Activated naive CD8-positive, alpha-beta T cell treated with anti-CD3 and anti-CD28 coated beads for 36 hours (primary cell): ENCODE data around the gene PTH1R. TPM values are rescaled to one million over a fixed set of nuclear protein-coding genes. Genes with fewer than 3 reads are reported as not detected.
"Not testable (repeated sequence)": the region's sequence is repeated elsewhere in the genome, so short reads cannot be mapped to it uniquely, and the experiment has no call there.

Source experiments
- DNase-seq: peaks from one replicate; pipeline ENCODE4 v3.0.0; 2021
- H3K27ac Mint-ChIP-seq: one replicate; pipeline ENCODE4 v1.8.0; 2022; ENCODE audit warnings: mild to moderate bottlenecking, moderate library complexity, mixed read lengths
- H3K27me3 Mint-ChIP-seq: one replicate; pipeline ENCODE4 v1.8.0; 2022; ENCODE audit warnings: mild to moderate bottlenecking, mixed read lengths
- H3K36me3 Mint-ChIP-seq: one replicate; pipeline ENCODE4 v1.8.0; 2021; ENCODE audit warnings: mild to moderate bottlenecking, mixed read lengths
- H3K4me1 Mint-ChIP-seq: one replicate; pipeline ENCODE4 v1.8.0; 2021; ENCODE audit warnings: mixed read lengths
- H3K4me3 Mint-ChIP-seq: one replicate; pipeline ENCODE4 v1.8.0; 2022; ENCODE audit warnings: mild to moderate bottlenecking, moderate library complexity, mixed read lengths
- H3K9me3 Mint-ChIP-seq: one replicate; pipeline ENCODE4 v1.8.0; 2022; ENCODE audit warnings: mixed read lengths
- total RNA-seq, 2 experiments: library from RNA; stranded (reverse); gene quantifications; one replicate each; pipeline ENCODE4 v1.2.3, GENCODE V29; 2021

PTH1R gene
- total RNA-seq, 2 experiments from 2014 or later, result not detected

DNA sequence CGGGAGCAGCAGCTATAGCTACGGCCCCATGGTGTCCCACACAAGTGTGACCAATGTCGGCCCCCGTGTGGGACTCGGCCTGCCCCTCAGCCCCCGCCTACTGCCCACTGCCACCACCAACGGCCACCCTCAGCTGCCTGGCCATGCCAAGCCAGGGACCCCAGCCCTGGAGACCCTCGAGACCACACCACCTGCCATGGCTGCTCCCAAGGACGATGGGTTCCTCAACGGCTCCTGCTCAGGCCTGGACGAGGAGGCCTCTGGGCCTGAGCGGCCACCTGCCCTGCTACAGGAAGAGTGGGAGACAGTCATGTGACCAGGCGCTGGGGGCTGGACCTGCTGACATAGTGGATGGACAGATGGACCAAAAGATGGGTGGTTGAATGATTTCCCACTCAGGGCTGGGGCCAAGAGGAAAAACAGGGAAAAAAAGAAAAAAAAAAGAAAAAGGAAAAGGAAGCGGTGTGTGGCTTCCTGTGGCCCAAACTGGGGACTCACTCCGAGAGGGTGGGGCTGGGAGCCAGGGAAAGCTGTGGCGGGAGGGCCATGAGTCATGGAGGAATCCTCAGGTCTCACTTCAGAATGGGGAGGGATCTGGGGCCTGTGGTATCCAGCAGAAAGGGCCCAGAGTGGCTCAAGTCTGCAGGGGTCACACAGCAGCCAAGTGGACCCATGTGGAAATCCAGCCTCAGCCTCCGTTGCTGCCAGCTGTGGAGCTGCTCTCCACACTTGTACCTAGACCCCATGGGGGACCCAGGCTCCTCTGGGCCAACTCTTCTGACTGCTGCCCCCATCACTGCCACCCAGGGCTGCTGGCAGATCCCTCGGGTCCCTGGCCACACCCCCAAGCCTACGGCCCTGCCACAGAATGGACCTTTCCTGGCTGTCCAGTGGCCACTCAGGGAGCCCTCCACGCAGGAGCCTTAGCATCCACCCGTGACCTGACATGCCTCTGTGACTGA is 26.1 kb downstream of the PTH1R start:
- no peaks in the 10 kb centered on the region for H3K4me1 Mint-ChIP-seq
- H3K9me3 Mint-ChIP-seq, result no peaks in the 10 kb centered on the region
- DNase-seq, result no peak
- peaks cover 8% of the 10 kb centered on the region for H3K27me3 Mint-ChIP-seq
- H3K36me3 Mint-ChIP-seq, result no peaks in the 10 kb centered on the region
- H3K27ac Mint-ChIP-seq, result no peak overlapping the region
- H3K4me3 Mint-ChIP-seq, result no peak overlapping the region

GRCh38 chr3:46904303-46905212 is 27.0 kb downstream of the PTH1R start:
- H3K4me3 Mint-ChIP-seq, result no peak overlapping the region
- H3K9me3 Mint-ChIP-seq, result no peaks in the 10 kb centered on the region
- peaks cover 4% of the 10 kb centered on the region for H3K4me1 Mint-ChIP-seq
- H3K27me3 Mint-ChIP-seq, result no peaks in the 10 kb centered on the region
- no peak for DNase-seq
- no peak overlapping the region for H3K27ac Mint-ChIP-seq
- no peaks in the 10 kb centered on the region for H3K36me3 Mint-ChIP-seq

- no peak for DNase-seq
- Mint-ChIP-seq H3K4me3 (no peak overlapping the region), H3K36me3 (no peaks in the 10 kb centered on the region), H3K9me3 (no peaks in the 10 kb centered on the region), H3K27me3 (no peaks in the 10 kb centered on the region), H3K27ac (no peak overlapping the region), H3K4me1 (peaks cover 4% of the 10 kb centered on the region)
Observed at GRCh38 chr3:46905213-46905560, 27.7 kb downstream of the PTH1R start.

- Mint-ChIP-seq H3K27me3 (no peaks in the 10 kb centered on the region), H3K9me3 (no peaks in the 10 kb centered on the region), H3K4me1 (peaks cover 4% of the 10 kb centered on the region), H3K36me3 (no peaks in the 10 kb centered on the region), H3K27ac (no peak overlapping the region), H3K4me3 (no peak overlapping the region)
- DNase-seq, result no peak
Observed at GRCh38 chr3:46905661-46906451, 28.3 kb downstream of the PTH1R start.

DNA sequence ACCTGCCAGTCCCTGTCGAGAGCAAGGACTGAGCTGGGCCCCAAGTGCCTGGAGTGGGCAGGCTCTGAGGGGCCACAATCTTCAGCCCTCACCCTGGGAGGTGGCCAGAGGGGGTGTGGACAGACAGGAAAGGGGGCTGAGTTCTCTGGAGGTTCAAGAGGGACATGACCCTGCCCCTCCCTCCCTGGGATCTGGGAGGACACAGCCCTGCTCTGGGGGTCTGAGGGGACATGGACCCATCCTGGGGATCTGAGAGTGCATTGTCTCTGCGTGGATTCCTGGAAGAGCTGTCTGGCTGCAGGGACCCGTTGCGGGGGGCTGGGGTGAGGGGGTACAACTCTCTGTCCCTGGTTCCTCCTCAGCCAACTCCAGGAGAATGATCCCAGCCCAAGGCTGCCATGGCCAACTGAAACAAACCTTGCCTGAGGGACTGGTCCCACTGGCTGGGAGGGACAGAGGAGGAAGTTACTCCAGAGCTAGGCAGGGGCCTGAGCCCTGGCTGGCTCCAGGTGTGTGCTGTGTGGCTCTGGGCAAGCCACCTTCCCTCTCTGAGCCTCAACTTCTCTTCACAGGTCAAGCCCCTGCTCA is 29.0 kb downstream of the PTH1R start:
- Mint-ChIP-seq H3K4me1 (peaks cover 4% of the 10 kb centered on the region), H3K27ac (no peak overlapping the region), H3K9me3 (no peaks in the 10 kb centered on the region), H3K4me3 (no peak overlapping the region), H3K36me3 (no peaks in the 10 kb centered on the region), H3K27me3 (no peaks in the 10 kb centered on the region)
- DNase-seq, result no peak

GRCh38 chr3:46907271-46907670 is 29.8 kb downstream of the PTH1R start:
- Mint-ChIP-seq H3K4me3 (no peak overlapping the region), H3K36me3 (peaks cover under 1% of the 10 kb centered on the region), H3K27ac (no peak overlapping the region), H3K9me3 (no peaks in the 10 kb centered on the region), H3K27me3 (no peaks in the 10 kb centered on the region), H3K4me1 (peaks cover 4% of the 10 kb centered on the region)
- no peak for DNase-seq

DNA sequence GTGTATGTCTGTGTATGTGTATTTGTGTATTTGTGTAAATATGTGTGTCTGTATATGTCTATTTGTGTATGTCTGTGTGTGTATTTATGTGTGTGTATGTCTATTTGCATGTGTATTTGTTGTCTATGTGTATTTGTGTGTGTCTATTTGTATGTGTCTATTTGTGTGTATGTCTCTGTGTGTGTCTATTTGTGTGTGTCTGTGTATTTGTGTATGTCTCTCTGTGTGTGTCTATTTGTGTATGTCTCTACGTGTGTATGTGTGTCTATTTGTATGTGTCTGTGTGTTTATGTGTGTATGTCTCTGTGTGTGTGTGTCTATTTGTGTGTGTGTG is 30.4 kb downstream of the PTH1R start:
- Mint-ChIP-seq H3K27me3 (no peaks in the 10 kb centered on the region), H3K4me1 (peaks cover 4% of the 10 kb centered on the region), H3K4me3 (no peak overlapping the region), H3K9me3 (no peaks in the 10 kb centered on the region), H3K27ac (no peak overlapping the region), H3K36me3 (peaks cover 2% of the 10 kb centered on the region)
- no peak for DNase-seq

GRCh38 chr3:46908294-46908985 is 30.9 kb downstream of the PTH1R start:
- H3K9me3 Mint-ChIP-seq, result no peaks in the 10 kb centered on the region
- H3K4me1 Mint-ChIP-seq, result peaks cover 6% of the 10 kb centered on the region
- DNase-seq, result no peak
- no peak overlapping the region for H3K4me3 Mint-ChIP-seq
- peaks cover 2% of the 10 kb centered on the region for H3K36me3 Mint-ChIP-seq
- H3K27me3 Mint-ChIP-seq, result no peaks in the 10 kb centered on the region
- no peak overlapping the region for H3K27ac Mint-ChIP-seq

GRCh38 chr3:46908986-46909534 is 31.5 kb downstream of the PTH1R start:
- H3K4me1 Mint-ChIP-seq, result peaks cover 8% of the 10 kb centered on the region

DNA sequence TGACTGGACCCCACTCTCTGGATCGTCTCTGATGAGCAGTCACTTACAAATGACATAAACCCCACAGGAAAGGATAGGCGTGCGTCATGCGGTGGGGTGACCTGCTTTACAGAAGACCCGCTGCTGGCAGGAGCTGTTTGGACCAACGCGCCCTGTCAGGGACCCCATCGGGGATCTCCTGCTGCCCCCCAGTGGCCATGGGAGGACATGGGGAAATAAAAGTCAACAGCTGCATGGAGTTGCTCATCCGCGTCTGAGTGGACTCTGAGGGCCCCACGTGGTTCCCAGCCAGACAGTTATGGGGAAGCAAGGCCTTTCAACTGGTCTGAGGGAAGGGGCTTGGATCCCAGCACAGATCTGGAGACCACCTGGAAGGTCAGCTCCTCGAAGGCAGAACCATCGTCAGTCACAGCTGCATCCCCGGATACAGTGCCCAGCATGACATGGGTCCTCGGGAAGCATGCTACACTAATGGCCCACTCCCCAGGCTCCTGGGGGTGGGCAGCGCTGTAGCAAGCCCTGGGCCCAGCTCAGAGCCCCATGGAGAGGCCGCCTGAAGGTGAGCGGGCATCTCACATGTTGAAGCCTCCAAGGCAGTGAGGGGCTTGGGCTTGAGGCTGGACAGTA is 32.1 kb downstream of the PTH1R start:
- peak; percentile 83 for DNase-seq
- Mint-ChIP-seq H3K27ac (peak overlapping the region; percentile 14), H3K4me3 (no peak overlapping the region), H3K27me3 (no peaks in the 10 kb centered on the region), H3K9me3 (no peaks in the 10 kb centered on the region), H3K4me1 (peaks cover 8% of the 10 kb centered on the region), H3K36me3 (peaks cover 2% of the 10 kb centered on the region)

More at GRCh38 chr3:46908986-46909534, 31.5 kb downstream of the PTH1R start:
- no peaks in the 10 kb centered on the region for H3K27me3 Mint-ChIP-seq
- no peak overlapping the region for H3K27ac Mint-ChIP-seq
- peaks cover 2% of the 10 kb centered on the region for H3K36me3 Mint-ChIP-seq
- no peak overlapping the region for H3K4me3 Mint-ChIP-seq
- no peak for DNase-seq
- H3K9me3 Mint-ChIP-seq, result no peaks in the 10 kb centered on the region

- Mint-ChIP-seq H3K9me3 (no peaks in the 10 kb centered on the region), H3K4me3 (no peak overlapping the region), H3K4me1 (peaks cover 10% of the 10 kb centered on the region), H3K27me3 (no peaks in the 10 kb centered on the region), H3K36me3 (peaks cover 4% of the 10 kb centered on the region), H3K27ac (no peak overlapping the region)
- no peak for DNase-seq
Observed at GRCh38 chr3:46910166-46910760, 32.7 kb downstream of the PTH1R start.

- not testable (repeated sequence) for H3K36me3 Mint-ChIP-seq, DNase-seq, H3K4me3 Mint-ChIP-seq, H3K9me3 Mint-ChIP-seq, H3K27ac Mint-ChIP-seq, H3K27me3 Mint-ChIP-seq
- H3K4me1 Mint-ChIP-seq, result peaks cover 16% of the 10 kb centered on the region
Observed at GRCh38 chr3:46910914-46911313, 33.4 kb downstream of the PTH1R start.

- peaks cover 25% of the 10 kb centered on the region for H3K36me3 Mint-ChIP-seq
- no peak overlapping the region for H3K27ac Mint-ChIP-seq
- no peak for DNase-seq
- no peak overlapping the region for H3K4me3 Mint-ChIP-seq
- H3K9me3 Mint-ChIP-seq, result peaks cover 2% of the 10 kb centered on the region
- H3K27me3 Mint-ChIP-seq, result no peaks in the 10 kb centered on the region
- H3K4me1 Mint-ChIP-seq, result peaks cover 25% of the 10 kb centered on the region
Observed at GRCh38 chr3:46912986-46913385, 35.5 kb downstream of the PTH1R start.
